Activated CD8-positive, alpha-beta T cell treated with anti-CD3 and anti-CD28 coated beads for 36 hours (primary cell): Measurements from ENCODE around the gene ATPAF2. TPM values are rescaled to one million over a fixed set of nuclear protein-coding genes. Genes with fewer than 3 reads are reported as not detected.

Experiments
- ATAC-seq: fragments of 200-7000 bp; cut with Tn5 transposase; one replicate; pipeline ENCODE4 v1.10.0; 2021; ENCODE audit warnings: mild to moderate bottlenecking, moderate library complexity
- CTCF ChIA-PET: fragments of 350-600 bp; sonication (Branson Sonifier 250); formaldehyde crosslinking; loops from one replicate; lab custom pipeline; 2021; ENCODE audit warnings: antibody characterized with exemption; lab: Charles Lee
- POLR2A ChIA-PET: fragments of 350-600 bp; sonication (Branson Sonifier 250); formaldehyde crosslinking; loops from one replicate; lab custom pipeline; 2021; ENCODE audit warnings: antibody characterized with exemption; lab: Charles Lee
- DNase-seq: peaks from one replicate; pipeline ENCODE4 v3.0.0-alpha.2; 2020
- H3K27ac Mint-ChIP-seq: one replicate; pipeline ENCODE4 v1.8.0; 2021; ENCODE audit warnings: mild to moderate bottlenecking, mixed read lengths
- H3K27me3 Mint-ChIP-seq: one replicate; pipeline ENCODE4 v1.8.0; 2021; ENCODE audit warnings: mixed read lengths
- H3K36me3 Mint-ChIP-seq: one replicate; pipeline ENCODE4 v1.8.0; 2021; ENCODE audit warnings: low read depth, mixed read lengths
- H3K4me1 Mint-ChIP-seq: one replicate; pipeline ENCODE4 v1.8.0; 2021; ENCODE audit warnings: low read depth, mixed read lengths
- H3K4me3 Mint-ChIP-seq: one replicate; pipeline ENCODE4 v1.8.0; 2021; ENCODE audit warnings: mild to moderate bottlenecking, moderate library complexity, mixed read lengths
- H3K9me3 Mint-ChIP-seq: one replicate; pipeline ENCODE4 v1.8.0; 2021; ENCODE audit warnings: mixed read lengths
- intact Hi-C: fragments of 100-400 bp; cut with micrococcal nuclease; formaldehyde crosslinking; loops from one replicate; pipeline ENCODE4 v1.10.0; 2022
- total RNA-seq, 2 experiments: library from RNA; stranded (reverse); gene quantifications; one replicate each; pipeline ENCODE4 v1.2.3, GENCODE V29; 2021
- TF ChIP-seq, protein P1 (sequence below): fragments of 200-600 bp; IDR thresholded peaks from one replicate; pipeline ENCODE4 v1.8.0; 2022; ENCODE audit warnings: antibody characterized with exemption, mild to moderate bottlenecking

ATPAF2 gene
- total RNA-seq, 2 experiments from 2014 or later: 28.5 to 29.7 TPM

DNA sequence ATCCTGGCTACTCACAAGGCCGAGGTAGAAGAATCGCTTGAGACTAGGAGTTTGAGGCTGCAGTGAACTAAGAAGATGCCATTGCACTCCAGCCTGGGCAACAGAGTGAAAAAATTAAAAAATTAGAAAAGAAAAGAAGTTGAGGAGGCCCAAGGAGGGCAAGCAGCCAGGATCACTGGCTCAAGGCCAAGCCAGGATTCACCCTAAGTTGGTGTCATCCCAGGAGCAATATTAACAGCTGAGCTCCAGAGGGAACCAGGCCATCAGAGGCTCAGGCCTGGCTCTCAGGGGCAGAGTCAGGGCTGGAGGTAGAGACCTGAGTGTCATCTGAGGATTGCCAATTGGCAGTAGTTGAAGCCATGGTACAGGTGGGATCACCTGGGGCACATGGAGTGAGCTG lies 45.6 kb downstream of the ATPAF2 start:
- Mint-ChIP-seq H3K27ac (no peak overlapping the region), H3K9me3 (no peaks in the 10 kb centered on the region)
- intact Hi-C loops: no loop called here

DNA sequence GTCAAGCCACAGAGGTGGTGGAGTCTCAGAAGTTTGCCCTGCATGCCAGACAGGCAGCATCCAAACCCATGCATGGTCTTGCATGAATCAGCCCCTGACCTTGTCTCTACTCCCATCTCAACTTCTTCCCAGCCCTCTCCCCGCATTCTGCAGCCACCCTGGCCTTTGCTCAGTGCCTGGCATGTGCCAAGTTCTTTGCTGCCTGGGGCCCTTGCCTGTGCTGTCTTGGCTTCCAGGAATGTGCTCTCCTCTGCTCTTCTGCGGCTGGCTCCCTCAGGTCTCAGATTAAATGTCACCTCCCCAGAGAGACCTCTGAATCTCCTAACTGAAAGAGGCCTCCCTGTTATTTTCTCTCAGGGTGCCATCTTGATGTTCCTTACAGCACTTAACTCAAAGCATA lies 48.7 kb downstream of the ATPAF2 start:
- POLR2A ChIA-PET: no interaction called here

More for the DNA sequence above, 45.6 kb downstream of the ATPAF2 start:
- H3K4me3 Mint-ChIP-seq: no peak overlapping the region
- ATAC-seq: no peak
- no peaks in the 10 kb centered on the region for H3K36me3 Mint-ChIP-seq
- DNase-seq: no peak
- TF ChIP-seq, protein P1, sequence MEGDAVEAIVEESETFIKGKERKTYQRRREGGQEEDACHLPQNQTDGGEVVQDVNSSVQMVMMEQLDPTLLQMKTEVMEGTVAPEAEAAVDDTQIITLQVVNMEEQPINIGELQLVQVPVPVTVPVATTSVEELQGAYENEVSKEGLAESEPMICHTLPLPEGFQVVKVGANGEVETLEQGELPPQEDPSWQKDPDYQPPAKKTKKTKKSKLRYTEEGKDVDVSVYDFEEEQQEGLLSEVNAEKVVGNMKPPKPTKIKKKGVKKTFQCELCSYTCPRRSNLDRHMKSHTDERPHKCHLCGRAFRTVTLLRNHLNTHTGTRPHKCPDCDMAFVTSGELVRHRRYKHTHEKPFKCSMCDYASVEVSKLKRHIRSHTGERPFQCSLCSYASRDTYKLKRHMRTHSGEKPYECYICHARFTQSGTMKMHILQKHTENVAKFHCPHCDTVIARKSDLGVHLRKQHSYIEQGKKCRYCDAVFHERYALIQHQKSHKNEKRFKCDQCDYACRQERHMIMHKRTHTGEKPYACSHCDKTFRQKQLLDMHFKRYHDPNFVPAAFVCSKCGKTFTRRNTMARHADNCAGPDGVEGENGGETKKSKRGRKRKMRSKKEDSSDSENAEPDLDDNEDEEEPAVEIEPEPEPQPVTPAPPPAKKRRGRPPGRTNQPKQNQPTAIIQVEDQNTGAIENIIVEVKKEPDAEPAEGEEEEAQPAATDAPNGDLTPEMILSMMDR: no peak
- H3K27me3 Mint-ChIP-seq: no peaks in the 10 kb centered on the region
- ChIA-PET CTCF (no interaction called here), POLR2A (interaction anchor here (0.9 kb wide), 1 partner anchor 8 kb away, joined by 3 read pairs; no protein-coding TSS in a partner anchor)
- peaks cover 2% of the 10 kb centered on the region for H3K4me1 Mint-ChIP-seq

DNA sequence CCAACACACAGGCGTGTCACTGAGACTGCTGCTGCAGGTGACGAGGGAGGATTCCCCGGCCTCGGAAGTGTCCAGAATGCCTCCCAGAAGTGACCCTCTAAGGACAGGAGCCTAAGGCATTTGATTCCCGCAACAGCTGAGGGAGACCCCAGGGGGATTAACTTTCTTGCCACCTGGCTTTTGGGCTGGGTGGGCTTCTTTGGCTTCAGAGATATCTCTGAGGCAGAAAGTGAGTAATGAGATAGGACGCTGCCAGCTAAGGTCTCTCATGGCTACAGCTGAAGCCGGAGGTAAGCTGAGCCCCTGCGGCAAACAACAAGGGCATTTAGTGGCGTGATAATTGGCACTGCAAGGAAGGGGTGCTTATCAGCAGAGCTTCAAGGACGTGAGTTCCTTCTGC lies 49.4 kb downstream of the ATPAF2 start:
- no peaks in the 10 kb centered on the region for H3K9me3 Mint-ChIP-seq
- CTCF ChIA-PET: no interaction called here
- H3K27me3 Mint-ChIP-seq: no peaks in the 10 kb centered on the region
- POLR2A ChIA-PET: no interaction called here
- no peaks in the 10 kb centered on the region for H3K36me3 Mint-ChIP-seq
- no peak overlapping the region for H3K4me3 Mint-ChIP-seq
- DNase-seq (no peak), ATAC-seq (no peak)
- intact Hi-C loops: no loop called here
- H3K27ac Mint-ChIP-seq: no peak overlapping the region
- H3K4me1 Mint-ChIP-seq: peaks cover 2% of the 10 kb centered on the region
- TF ChIP-seq, protein P1: no peak

More for the DNA sequence above, 48.7 kb downstream of the ATPAF2 start:
- Mint-ChIP-seq H3K36me3 (no peaks in the 10 kb centered on the region), H3K4me1 (peaks cover 2% of the 10 kb centered on the region), H3K9me3 (no peaks in the 10 kb centered on the region), H3K27ac (no peak overlapping the region), H3K4me3 (no peak overlapping the region), H3K27me3 (no peaks in the 10 kb centered on the region)
- ATAC-seq: no peak
- no peak for DNase-seq
- CTCF ChIA-PET: no interaction called here
- TF ChIP-seq, protein P1: no peak
- intact Hi-C loops: no loop called here

DNA sequence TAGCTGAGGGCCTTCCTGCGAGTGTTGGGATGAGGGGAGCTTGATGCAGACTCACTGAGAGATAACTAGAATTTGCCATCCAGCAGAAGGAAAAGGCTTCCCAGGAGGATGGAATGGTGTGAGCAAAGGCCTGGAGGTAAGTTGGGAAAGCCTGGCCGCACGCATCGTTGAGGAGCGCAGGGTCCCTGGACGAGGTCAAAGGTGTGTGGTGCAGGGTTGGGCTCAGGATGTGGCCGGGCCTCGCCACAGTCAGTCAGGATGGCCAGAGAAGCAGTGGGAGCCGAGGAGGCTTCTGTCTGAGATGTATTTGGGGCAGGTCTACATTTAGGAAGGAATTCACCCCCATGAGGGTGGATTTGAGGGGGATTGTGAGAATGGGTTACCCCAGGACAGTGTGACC lies 49.9 kb downstream of the ATPAF2 start:
- intact Hi-C loops: no loop called here
- DNase-seq (no peak), ATAC-seq (no peak)
- H3K27me3 Mint-ChIP-seq: no peaks in the 10 kb centered on the region
- no peak overlapping the region for H3K4me3 Mint-ChIP-seq
- TF ChIP-seq, protein P1: no peak
- no peak overlapping the region for H3K27ac Mint-ChIP-seq
- peaks cover 2% of the 10 kb centered on the region for H3K4me1 Mint-ChIP-seq
- POLR2A ChIA-PET: no interaction called here
- H3K9me3 Mint-ChIP-seq: no peaks in the 10 kb centered on the region
- CTCF ChIA-PET: no interaction called here
- no peaks in the 10 kb centered on the region for H3K36me3 Mint-ChIP-seq

DNA sequence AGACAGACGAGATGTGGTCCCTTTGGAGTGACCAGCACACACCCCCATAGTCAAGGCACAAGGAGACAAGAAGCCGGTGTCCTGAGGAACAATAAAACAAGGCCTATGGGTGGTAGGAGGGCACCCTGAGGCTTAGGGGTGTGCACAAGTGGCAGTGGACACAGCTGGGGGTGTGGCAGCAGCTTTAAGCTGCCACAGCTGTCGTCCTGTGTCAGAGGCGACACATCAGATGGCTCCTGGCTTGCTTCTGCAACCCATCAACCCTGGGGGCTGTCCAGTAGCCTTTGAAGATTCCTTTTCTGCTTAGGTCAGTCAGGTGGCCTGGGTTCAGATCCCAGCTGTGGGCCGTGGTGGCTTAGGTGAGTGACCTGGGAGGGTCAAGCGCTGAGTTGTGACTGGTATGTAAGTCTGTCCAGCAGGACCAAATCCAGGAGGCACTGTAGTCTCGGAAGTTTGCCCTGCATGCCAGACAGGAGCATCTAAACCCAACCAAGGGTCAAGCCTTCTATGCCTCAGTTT lies 50.5 kb downstream of the ATPAF2 start:
- Mint-ChIP-seq H3K27ac (no peak overlapping the region), H3K4me1 (peaks cover 2% of the 10 kb centered on the region), H3K4me3 (no peak overlapping the region), H3K9me3 (no peaks in the 10 kb centered on the region), H3K27me3 (no peaks in the 10 kb centered on the region), H3K36me3 (no peaks in the 10 kb centered on the region)
- intact Hi-C loops: no loop called here
- TF ChIP-seq, protein P1: no peak
- ChIA-PET POLR2A (no interaction called here), CTCF (no interaction called here)
- ATAC-seq (no peak), DNase-seq (no peak)
